ENCODE results near the gene BCL2L1.

The BCL2L1 gene

GRCh38 chr20:31740208-31740607, 17.5 kb upstream of the BCL2L1 start:
- TF ChIP-seq CTCF (IDR thresholded peaks at IDR 0.05; ENCODE audit: low read depth, low read length, missing control alignments), result no peak
- in situ Hi-C loops (cut with HindIII; ENCODE audit: low pct_ligation_motif_present, low sequenced_read_pairs), result no loop called here
- peak overlapping the region; percentile 86 for H3K27ac ChIP-seq
- H3K4me3 ChIP-seq (ENCODE audit: low read depth, low read length), result peak overlapping the region; percentile 99
- no peaks in the 10 kb centered on the region for H3K27me3 ChIP-seq (replicated peaks)
- H3K36me3 ChIP-seq (replicated peaks), result no peaks in the 10 kb centered on the region
- DNase-seq, result peak; percentile 62

- Histone ChIP-seq H3K27me3 (replicated peaks) (no peaks in the 10 kb centered on the region), H3K36me3 (replicated peaks) (no peaks in the 10 kb centered on the region), H3K4me3 (ENCODE audit: low read depth, low read length) (peak overlapping the region; percentile 99), H3K27ac (peak overlapping the region; percentile 86)
- DNase-seq, result no peak
- in situ Hi-C loops (cut with HindIII; ENCODE audit: low pct_ligation_motif_present, low sequenced_read_pairs), result no loop called here
- TF ChIP-seq CTCF (IDR thresholded peaks at IDR 0.05; ENCODE audit: low read depth, low read length, missing control alignments), result no peak
Observed at GRCh38 chr20:31739550-31739977, 16.9 kb upstream of the BCL2L1 start.

DNA sequence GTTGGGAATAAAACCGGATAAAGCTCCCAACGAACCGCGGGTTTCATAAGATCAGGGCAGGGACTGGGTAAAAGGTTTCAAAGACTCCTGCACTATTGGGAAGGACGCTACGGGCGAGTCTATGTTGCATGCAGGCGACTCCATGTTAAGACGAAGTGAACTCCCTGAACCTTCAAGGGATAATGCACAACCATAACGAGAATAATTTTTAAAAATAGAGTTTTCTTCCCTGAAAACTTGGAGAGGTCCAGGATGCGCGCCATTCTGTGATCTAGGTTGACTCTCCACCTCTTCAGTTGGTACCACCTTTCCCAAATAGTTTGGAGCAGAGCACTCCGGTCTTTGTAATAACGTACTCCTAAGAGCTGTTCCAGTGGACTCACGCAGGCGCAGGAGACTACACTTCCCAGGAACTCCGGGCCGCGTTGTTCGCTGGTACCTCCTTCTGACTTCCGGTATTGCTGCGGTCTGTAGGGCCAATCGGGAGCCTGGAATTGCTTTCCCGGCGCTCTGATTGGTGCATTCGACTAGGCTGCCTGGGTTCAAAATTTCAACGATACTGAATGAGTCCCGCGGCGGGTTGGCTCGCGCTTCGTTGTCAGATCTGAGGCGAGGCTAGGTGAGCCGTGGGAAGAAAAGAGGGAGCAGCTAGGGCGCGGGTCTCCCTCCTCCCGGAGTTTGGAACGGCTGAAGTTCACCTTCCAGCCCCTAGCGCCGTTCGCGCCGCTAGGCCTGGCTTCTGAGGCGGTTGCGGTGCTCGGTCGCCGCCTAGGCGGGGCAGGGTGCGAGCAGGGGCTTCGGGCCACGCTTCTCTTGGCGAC, 16.3 kb upstream of the BCL2L1 start, which contains the start of gene TPX2:
TPX2 (plus strand) TSS at position 562 of the 821 bp plus-strand sequence. CDS start 18,187 bp downstream, outside the sequence.
- peak; percentile 39 for TF ChIP-seq CTCF (IDR thresholded peaks at IDR 0.05; ENCODE audit: low read depth, low read length, missing control alignments)
- H3K27me3 ChIP-seq (replicated peaks), result no peaks in the 10 kb centered on the region
- H3K4me3 ChIP-seq (ENCODE audit: low read depth, low read length), result peak within 1 kb of the TSS; percentile 99
- no peaks in the 10 kb centered on the region for H3K36me3 ChIP-seq (replicated peaks)
- DNase-seq, result peak; percentile 97
- in situ Hi-C loops (cut with HindIII; ENCODE audit: low pct_ligation_motif_present, low sequenced_read_pairs), result no loop called here
- peak within 1 kb of the TSS; percentile 86 for H3K27ac ChIP-seq

- Histone ChIP-seq H3K27ac (peak overlapping the region; percentile 52), H3K27me3 (replicated peaks) (no peaks in the 10 kb centered on the region), H3K36me3 (replicated peaks) (no peaks in the 10 kb centered on the region), H3K4me3 (ENCODE audit: low read depth, low read length) (no peak overlapping the region)
- no peak for TF ChIP-seq CTCF (IDR thresholded peaks at IDR 0.05; ENCODE audit: low read depth, low read length, missing control alignments)
- in situ Hi-C loops (cut with HindIII; ENCODE audit: low pct_ligation_motif_present, low sequenced_read_pairs), result no loop called here
- no peak for DNase-seq
Observed at GRCh38 chr20:31731321-31731717, 8.7 kb upstream of the BCL2L1 start.

DNA sequence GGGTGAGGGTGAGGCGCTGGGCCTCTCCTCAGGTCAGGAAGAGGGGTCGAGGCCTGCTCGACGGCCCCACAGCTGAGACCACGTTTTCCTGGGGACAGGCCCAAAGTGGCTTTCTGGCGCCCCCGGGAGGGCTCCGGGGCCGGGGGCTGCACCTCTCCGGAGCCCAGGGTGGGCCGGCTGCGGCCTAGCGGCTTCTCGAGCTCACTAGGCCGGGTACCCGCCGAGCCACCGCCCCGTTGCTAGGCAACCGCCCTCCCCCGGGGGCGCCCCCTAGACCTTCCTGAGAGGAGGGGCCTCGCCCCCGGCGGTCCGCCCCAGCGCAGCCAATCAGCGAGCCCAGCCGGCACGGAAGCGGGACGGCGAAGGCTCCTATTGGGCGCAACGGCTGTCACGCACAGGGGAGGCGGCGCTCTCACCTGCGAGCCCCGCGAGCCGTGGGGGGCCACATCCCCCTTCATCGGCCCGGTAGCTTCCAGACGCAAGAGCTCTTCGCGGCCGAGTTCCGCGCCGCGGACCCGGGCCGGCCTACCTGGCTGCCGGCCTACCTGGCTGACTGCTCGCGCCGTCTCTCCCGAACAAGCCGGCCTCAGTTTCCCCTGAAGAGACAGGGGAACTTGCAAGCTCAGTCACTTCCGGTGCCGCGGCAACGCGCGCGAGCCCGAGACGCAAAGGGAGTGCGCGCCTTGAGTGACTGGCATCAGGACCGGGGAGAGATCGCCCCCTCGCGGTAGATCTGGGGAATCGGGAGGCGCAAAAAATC, 831 bp upstream of the BCL2L1 start:
- TF ChIP-seq CTCF (IDR thresholded peaks at IDR 0.05; ENCODE audit: low read depth, low read length, missing control alignments), result peak; percentile 90
- in situ Hi-C loops (cut with HindIII; ENCODE audit: low pct_ligation_motif_present, low sequenced_read_pairs), result no loop called here
- H3K27ac ChIP-seq, result peak overlapping the region; percentile 94
- peak overlapping the region; percentile 76 for H3K4me3 ChIP-seq (ENCODE audit: low read depth, low read length)
- H3K27me3 ChIP-seq (replicated peaks), result no peaks in the 10 kb centered on the region
- peaks cover 27% of the 10 kb centered on the region for H3K36me3 ChIP-seq (replicated peaks)
- peak; percentile 95 for DNase-seq

Measured in brain microvascular endothelial cell (primary cell).